OCI-LY1 (cell line): ENCODE data around the gene CEMP1.

Source experiments
- H2AFZ ChIP-seq: fragments of 200-600 bp; sonication (generic), shearing (Covaris generic); 2 replicates; pipeline ENCODE4 v1.6.0; 2014; ENCODE audit warnings: antibody characterized with exemption, mild to moderate bottlenecking, low read length
- H3F3A ChIP-seq: fragments of 200-600 bp; sonication (generic), shearing (Covaris generic); 2 replicates; pipeline ENCODE4 v1.6.0; 2014; ENCODE audit warnings: mild to moderate bottlenecking, antibody characterized with exemption, low read length, moderate library complexity; ENCODE audit not compliant: insufficient read depth
- H3K27ac ChIP-seq: fragments of 200-600 bp; sonication (generic); 2 replicates; pipeline ENCODE4 v1.5.1; 2014; ENCODE audit warnings: low read length, mixed run types, mild to moderate bottlenecking, low read depth; ENCODE audit not compliant: poor library complexity, severe bottlenecking
- H3K27me3 ChIP-seq: fragments of 200-600 bp; sonication (generic); 2 replicates; pipeline ENCODE4 v1.6.0; 2014; ENCODE audit warnings: antibody characterized with exemption, mild to moderate bottlenecking, low read length, moderate library complexity; ENCODE audit not compliant: insufficient read depth
- H3K36me3 ChIP-seq: fragments of 200-600 bp; sonication (generic); 2 replicates; pipeline ENCODE4 v1.6.1; 2014; ENCODE audit warnings: mild to moderate bottlenecking, antibody characterized with exemption, low read length, moderate library complexity, mixed read lengths; ENCODE audit not compliant: insufficient read depth
- H3K4me1 ChIP-seq: fragments of 200-600 bp; sonication (generic); 2 replicates; pipeline ENCODE4 v1.5.1; 2014; ENCODE audit warnings: mild to moderate bottlenecking, low read length, moderate library complexity; ENCODE audit not compliant: insufficient read depth, severe bottlenecking
- H3K4me2 ChIP-seq: fragments of 200-600 bp; sonication (generic), shearing (Covaris generic); 2 replicates; pipeline ENCODE4 v1.6.1; 2014; ENCODE audit warnings: low read length
- H3K4me3 ChIP-seq: fragments of 200-600 bp; sonication (generic); 2 replicates; pipeline ENCODE4 v1.5.1; 2014; ENCODE audit warnings: low read length, low read depth, mild to moderate bottlenecking, mixed read lengths; ENCODE audit not compliant: poor library complexity, severe bottlenecking
- H3K79me2 ChIP-seq: fragments of 200-600 bp; shearing (Covaris generic); 2 replicates; pipeline ENCODE4 v1.6.1; 2016; ENCODE audit warnings: mixed run types, low read length, mixed read lengths; ENCODE audit not compliant: insufficient read depth
- H3K9ac ChIP-seq: fragments of 200-600 bp; sonication (generic), shearing (Covaris generic); 2 replicates; pipeline ENCODE4 v1.6.1; 2014; ENCODE audit warnings: mild to moderate bottlenecking, low read length, mixed read lengths
- H3K9me2 ChIP-seq: fragments of 200-600 bp; sonication (generic), shearing (Covaris generic); 2 replicates; pipeline ENCODE4 v1.6.1; 2014; ENCODE audit warnings: low read depth, mild to moderate bottlenecking, low read length, mixed read lengths
- H3K9me3 ChIP-seq: fragments of 200-600 bp; shearing (Covaris generic); 2 replicates; pipeline ENCODE4 v1.6.1; 2014; ENCODE audit warnings: low read length, mixed read lengths
- H4K20me1 ChIP-seq: fragments of 200-600 bp; sonication (generic), shearing (Covaris generic); 2 replicates; pipeline ENCODE4 v1.6.0; 2016; ENCODE audit warnings: mild to moderate bottlenecking, low read length; ENCODE audit not compliant: insufficient read depth
- CTCF ChIP-seq: fragments of 200-600 bp; sonication (generic), shearing (Covaris generic); IDR thresholded peaks from 2 replicates; pipeline ENCODE4 v1.5.1; 2017; ENCODE audit warnings: mild to moderate bottlenecking, antibody characterized with exemption, low read length, moderate library complexity, mixed read lengths
- EZH2 ChIP-seq: fragments of 200-600 bp; sonication (generic), shearing (Covaris generic); IDR thresholded peaks from 2 replicates; pipeline ENCODE4 v1.8.0; 2017; ENCODE audit warnings: borderline replicate concordance, mixed run types, mild to moderate bottlenecking, antibody characterized with exemption, low read length, moderate library complexity, mixed read lengths

The CEMP1 gene

GRCh38 chr16:2507052-2507659 is 24.1 kb downstream of the CEMP1 start:
- Histone ChIP-seq H3K9me3 (no peaks in the 10 kb centered on the region), H3K4me2 (no peak overlapping the region), H3K4me1 (peaks cover 23% of the 10 kb centered on the region), H3K9me2 (no peaks in the 10 kb centered on the region), H4K20me1 (no peaks in the 10 kb centered on the region), H3K27ac (no peak overlapping the region), H3F3A (no peaks in the 10 kb centered on the region), H3K4me3 (no peak overlapping the region), H3K36me3 (no peaks in the 10 kb centered on the region), H2AFZ (no peak overlapping the region), H3K79me2 (no peaks in the 10 kb centered on the region), H3K9ac (no peak overlapping the region), H3K27me3 (no peaks in the 10 kb centered on the region)
- TF ChIP-seq EZH2, result no peak

GRCh38 chr16:2505695-2506094 is 25.5 kb downstream of the CEMP1 start:
- H3K9me2 ChIP-seq, result no peaks in the 10 kb centered on the region
- no peaks in the 10 kb centered on the region for H3K36me3 ChIP-seq
- no peak overlapping the region for H3K4me3 ChIP-seq
- TF ChIP-seq CTCF (no peak), EZH2 (no peak)
- H3K9ac ChIP-seq, result no peak overlapping the region
- H3K9me3 ChIP-seq, result no peaks in the 10 kb centered on the region
- H3K79me2 ChIP-seq, result no peaks in the 10 kb centered on the region
- no peak overlapping the region for H3K27ac ChIP-seq
- no peaks in the 10 kb centered on the region for H3F3A ChIP-seq
- H3K27me3 ChIP-seq, result no peaks in the 10 kb centered on the region
- H3K4me2 ChIP-seq, result no peak overlapping the region
- no peaks in the 10 kb centered on the region for H4K20me1 ChIP-seq
- H3K4me1 ChIP-seq, result peaks cover 27% of the 10 kb centered on the region
- no peak overlapping the region for H2AFZ ChIP-seq

- Histone ChIP-seq H3K9me2 (no peaks in the 10 kb centered on the region), H3K79me2 (no peaks in the 10 kb centered on the region), H3K9me3 (no peaks in the 10 kb centered on the region), H4K20me1 (no peaks in the 10 kb centered on the region), H3K4me2 (no peak overlapping the region), H3F3A (no peaks in the 10 kb centered on the region), H3K27me3 (no peaks in the 10 kb centered on the region), H3K4me1 (peaks cover 22% of the 10 kb centered on the region), H3K27ac (no peak overlapping the region), H3K36me3 (no peaks in the 10 kb centered on the region), H3K9ac (no peak overlapping the region), H2AFZ (no peak overlapping the region), H3K4me3 (no peak overlapping the region)
- no peak for TF ChIP-seq EZH2
Measured at GRCh38 chr16:2501946-2502895, 29.0 kb downstream of the CEMP1 start.
